GM23248 (cell line): ENCODE data around the gene TENM4.

Source experiments
- EZH2 ChIP-seq: fragments of 200-600 bp; sonication (generic); IDR thresholded peaks from 2 replicates; pipeline ENCODE4 v1.6.1; 2018; ENCODE audit warnings: antibody characterized with exemption, mild to moderate bottlenecking; ENCODE audit not compliant: insufficient read depth, poor library complexity, severe bottlenecking
- EZH2phosphoT487 ChIP-seq: fragments of 200-600 bp; sonication (generic); IDR thresholded peaks from 2 replicates; pipeline ENCODE4 v1.6.1; 2018; ENCODE audit warnings: antibody characterized with exemption, moderate library complexity, mild to moderate bottlenecking, low read depth; ENCODE audit not compliant: insufficient read depth

GRCh38 chr11:78798663-78799062, 642.2 kb downstream of the TENM4 start:
- no peak for TF ChIP-seq EZH2phosphoT487
- TF ChIP-seq EZH2, result no peak
